ENCODE data around the gene EBP.
"Not testable (repeated sequence)": the region's sequence is repeated elsewhere in the genome, so short reads cannot be mapped to it uniquely, and the experiment has no call there.

Gene EBP

GRCh38 chrX:48496660-48497059, 24.9 kb upstream of the EBP start:
- DNase-seq = no peak

- no peak for DNase-seq
These were observed 23.7 kb upstream of the EBP start for GRCh38 chrX:48497871-48498270.

- DNase-seq = no peak
These were observed 23.2 kb upstream of the EBP start for GRCh38 chrX:48498374-48498809.

GRCh38 chrX:48504261-48504660, 17.3 kb upstream of the EBP start:
- no peak for DNase-seq

GRCh38 chrX:48505481-48505880, 16.1 kb upstream of the EBP start:
- no peak for DNase-seq

GRCh38 chrX:48507246-48507645, 14.4 kb upstream of the EBP start:
- no peak for DNase-seq

- no peak for DNase-seq
These were observed 13.0 kb upstream of the EBP start, which contains the start of gene PORCN for GRCh38 chrX:48508400-48509244. PORCN (plus strand) TSS chrX:48508992; CDS start chrX:48509821, 829 bp downstream.

GRCh38 chrX:48509245-48509590, 12.4 kb upstream of the EBP start:
- no peak for DNase-seq

GRCh38 chrX:48509619-48510018, 12.0 kb upstream of the EBP start:
- DNase-seq = no peak

- DNase-seq = no peak
These were observed 10.0 kb upstream of the EBP start for GRCh38 chrX:48511560-48511959.

- DNase-seq = no peak
These were observed 9.2 kb upstream of the EBP start for GRCh38 chrX:48512371-48512935.

GRCh38 chrX:48513670-48514069, 7.9 kb upstream of the EBP start:
- no peak for DNase-seq

- DNase-seq = no peak
These were observed 7.3 kb upstream of the EBP start for GRCh38 chrX:48514126-48514806.

GRCh38 chrX:48514868-48515460, 6.6 kb upstream of the EBP start:
- no peak for DNase-seq

- DNase-seq = no peak
These were observed 5.8 kb upstream of the EBP start for GRCh38 chrX:48515842-48516241.

- DNase-seq = no peak
These were observed 5.3 kb upstream of the EBP start for GRCh38 chrX:48516285-48516684.

GRCh38 chrX:48516987-48517386, 4.6 kb upstream of the EBP start:
- no peak for DNase-seq

- DNase-seq = not testable (repeated sequence)
These were observed 2.1 kb upstream of the EBP start for GRCh38 chrX:48519481-48519880.

- DNase-seq = no peak
These were observed 1.2 kb upstream of the EBP start for GRCh38 chrX:48520455-48520854.

- peak; percentile 14 for DNase-seq
These were observed 644 bp upstream of the EBP start for GRCh38 chrX:48520976-48521352.

- no peak for DNase-seq
These were observed 683 bp downstream of the EBP start for GRCh38 chrX:48522291-48522690.

GRCh38 chrX:48523682-48524081, 2.1 kb downstream of the EBP start:
- DNase-seq = no peak

GRCh38 chrX:48525853-48526252, 4.2 kb downstream of the EBP start:
- not testable (repeated sequence) for DNase-seq

GRCh38 chrX:48530736-48531135, 9.1 kb downstream of the EBP start:
- no peak for DNase-seq

All from NCI-H1694 treated with DMSO at 0.1 percent for 48 hours (cell line).